Hippocampal formation (tissue), 2 donors: ENCODE measurements around the gene CACNA1C.

Source experiments
- DNase-seq, 2 donors: peaks; one replicate each; lab custom pipeline; 2025; lab: John Stamatoyannopoulos, UW

The CACNA1C gene

GRCh38 chr12:2520722-2521246 is 468.0 kb downstream of the CACNA1C start:
- no peak for DNase-seq

- no peak for DNase-seq
Observed at GRCh38 chr12:2523317-2523716, 470.5 kb downstream of the CACNA1C start.

GRCh38 chr12:2523844-2524243 is 471.1 kb downstream of the CACNA1C start:
- DNase-seq = no peak

- no peak for DNase-seq
Observed at GRCh38 chr12:2526371-2526770, 473.6 kb downstream of the CACNA1C start.

GRCh38 chr12:2528001-2528400 is 475.2 kb downstream of the CACNA1C start:
- DNase-seq = no peak

GRCh38 chr12:2529807-2530206 is 477.0 kb downstream of the CACNA1C start:
- no peak for DNase-seq

- DNase-seq = no peak
Observed at GRCh38 chr12:2531371-2531770, 478.6 kb downstream of the CACNA1C start.

GRCh38 chr12:2533036-2533435 is 480.2 kb downstream of the CACNA1C start:
- no peak for DNase-seq

- no peak for DNase-seq
Observed at GRCh38 chr12:2535583-2536204, 482.9 kb downstream of the CACNA1C start.

- no peak for DNase-seq
Observed at GRCh38 chr12:2536724-2537123, 483.9 kb downstream of the CACNA1C start.

- no peak for DNase-seq
Observed at GRCh38 chr12:2537868-2538541, 485.2 kb downstream of the CACNA1C start.

- DNase-seq = no peak
Observed at GRCh38 chr12:2539938-2540337, 487.2 kb downstream of the CACNA1C start.

GRCh38 chr12:2540535-2540941 is 487.8 kb downstream of the CACNA1C start:
- no peak for DNase-seq

GRCh38 chr12:2541631-2542204 is 488.9 kb downstream of the CACNA1C start:
- DNase-seq = no peak

GRCh38 chr12:2543801-2544200 is 491.0 kb downstream of the CACNA1C start:
- no peak for DNase-seq

- DNase-seq = no peak
Observed at GRCh38 chr12:2544230-2544629, 491.4 kb downstream of the CACNA1C start.

- DNase-seq = peak in 1 of 2 donors; percentile 7
Observed at GRCh38 chr12:2547273-2548044, 494.7 kb downstream of the CACNA1C start.

GRCh38 chr12:2548081-2548480 is 495.3 kb downstream of the CACNA1C start:
- no peak for DNase-seq

- no peak for DNase-seq
Observed at GRCh38 chr12:2550561-2551411, 498.0 kb downstream of the CACNA1C start.

GRCh38 chr12:2551412-2551900 is 498.7 kb downstream of the CACNA1C start:
- DNase-seq = no peak
